GM12801 (cell line): ENCODE data around the gene ALDH1A3.

ENCODE experiments used
- TF ChIP-seq, protein P1 (sequence below): IDR thresholded peaks from one replicate; pipeline ENCODE4 v1.5.1; 2011; ENCODE audit warnings: control low read depth; ENCODE audit not compliant: insufficient read length; ENCODE audit errors: extremely low read depth

ALDH1A3 gene

DNA sequence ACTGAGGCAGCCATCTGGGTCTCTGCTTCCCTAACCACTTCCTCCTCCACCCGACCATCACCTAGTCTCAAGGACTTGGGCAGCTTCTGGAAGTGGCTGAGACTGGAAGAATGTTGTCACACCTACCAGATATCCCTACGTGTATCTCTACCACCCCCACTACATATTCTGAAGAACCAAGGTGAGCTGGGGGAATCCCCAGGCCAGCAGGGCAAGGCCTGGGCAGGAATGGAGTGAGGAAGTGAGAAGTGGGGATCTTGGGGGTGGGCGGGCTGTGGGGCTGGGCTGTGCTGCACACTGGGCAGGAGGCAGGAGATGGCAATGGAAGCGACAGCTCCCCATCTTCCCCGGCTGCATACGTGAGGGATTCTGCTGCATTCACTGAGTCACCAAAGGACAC, 17.5 kb upstream of the ALDH1A3 start:
- TF ChIP-seq, protein P1, sequence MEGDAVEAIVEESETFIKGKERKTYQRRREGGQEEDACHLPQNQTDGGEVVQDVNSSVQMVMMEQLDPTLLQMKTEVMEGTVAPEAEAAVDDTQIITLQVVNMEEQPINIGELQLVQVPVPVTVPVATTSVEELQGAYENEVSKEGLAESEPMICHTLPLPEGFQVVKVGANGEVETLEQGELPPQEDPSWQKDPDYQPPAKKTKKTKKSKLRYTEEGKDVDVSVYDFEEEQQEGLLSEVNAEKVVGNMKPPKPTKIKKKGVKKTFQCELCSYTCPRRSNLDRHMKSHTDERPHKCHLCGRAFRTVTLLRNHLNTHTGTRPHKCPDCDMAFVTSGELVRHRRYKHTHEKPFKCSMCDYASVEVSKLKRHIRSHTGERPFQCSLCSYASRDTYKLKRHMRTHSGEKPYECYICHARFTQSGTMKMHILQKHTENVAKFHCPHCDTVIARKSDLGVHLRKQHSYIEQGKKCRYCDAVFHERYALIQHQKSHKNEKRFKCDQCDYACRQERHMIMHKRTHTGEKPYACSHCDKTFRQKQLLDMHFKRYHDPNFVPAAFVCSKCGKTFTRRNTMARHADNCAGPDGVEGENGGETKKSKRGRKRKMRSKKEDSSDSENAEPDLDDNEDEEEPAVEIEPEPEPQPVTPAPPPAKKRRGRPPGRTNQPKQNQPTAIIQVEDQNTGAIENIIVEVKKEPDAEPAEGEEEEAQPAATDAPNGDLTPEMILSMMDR = no peak

GRCh38 chr15:100863075-100863795, 16.4 kb upstream of the ALDH1A3 start:
- TF ChIP-seq, protein P1 = no peak

DNA sequence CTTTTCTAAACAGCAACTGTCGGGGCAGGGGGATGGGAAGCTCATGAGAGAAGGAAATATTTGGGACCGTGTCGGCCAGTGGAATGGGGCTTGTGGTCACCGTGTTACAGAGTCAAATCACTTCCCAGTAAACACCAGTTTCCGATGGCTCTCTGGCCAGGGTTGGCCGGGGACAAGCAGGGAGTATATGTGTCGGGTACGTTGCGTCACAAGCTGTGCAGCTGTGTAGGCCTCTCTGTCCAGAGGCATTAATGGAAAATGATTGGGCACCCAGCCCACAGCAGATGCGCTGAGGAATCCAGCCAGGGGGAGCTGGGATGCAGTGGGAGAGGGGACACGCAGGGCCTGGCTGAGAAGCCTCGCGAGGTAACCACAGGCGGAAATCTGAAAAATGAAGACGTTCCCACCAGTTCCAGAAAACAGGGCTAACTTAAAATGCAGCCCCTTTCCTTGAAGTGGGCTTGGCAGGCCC, 15.8 kb upstream of the ALDH1A3 start:
- TF ChIP-seq, protein P1 = no peak

GRCh38 chr15:100866386-100867330, 13.0 kb upstream of the ALDH1A3 start:
- TF ChIP-seq, protein P1 = no peak

- TF ChIP-seq, protein P1 = no peak
Measured at GRCh38 chr15:100867433-100867832, 12.2 kb upstream of the ALDH1A3 start.

GRCh38 chr15:100869151-100869999, 10.3 kb upstream of the ALDH1A3 start:
- TF ChIP-seq, protein P1 = no peak
